Measurements from ENCODE around the gene PAPSS1. TPM values are rescaled to one million over a fixed set of nuclear protein-coding genes. Genes with fewer than 3 reads are reported as not detected.

The PAPSS1 gene
- polyA plus RNA-seq, 1 of the 3 experiments (the other 2 are of a cell fraction), result 70.1 TPM

- POLR2A ChIA-PET, result interaction anchor here (1.2 kb wide), 1 partner anchor 30 kb away, joined by 3 read pairs; the partner anchor contains the start of gene PAPSS1
- TF ChIP-seq RFX5 (IDR thresholded peaks at IDR 0.05; ENCODE audit: low read length) (no peak), MAX (IDR thresholded peaks at IDR 0.05; ENCODE audit: low read depth) (0 out of 2 replicates have a peak, but pooled peaks have one; percentile 15), FOXM1 (IDR thresholded peaks at IDR 0.05; ENCODE audit: low read depth) (no peak), RAD21 (IDR thresholded peaks at IDR 0.05; ENCODE audit: low read length) (no peak), SIN3A (IDR thresholded peaks at IDR 0.05; ENCODE audit: borderline replicate concordance, low read depth, low read length) (no peak), NFIC (IDR thresholded peaks at IDR 0.05; ENCODE audit: borderline replicate concordance) (no peak), TAF1 (IDR thresholded peaks at IDR 0.05; ENCODE audit: borderline replicate concordance, low read depth, low read length) (no peak), NRF1 (IDR thresholded peaks at IDR 0.05; ENCODE audit: low read depth, low read length) (no peak), SMC3 (IDR thresholded peaks at IDR 0.05; ENCODE audit: low read depth, low read length) (no peak), ELF1 (IDR thresholded peaks at IDR 0.05) (no peak), TEAD4 (IDR thresholded peaks at IDR 0.05; ENCODE audit: borderline replicate concordance, insufficient read depth) (0 out of 2 replicates have a peak, but pooled peaks have one; percentile 29), JUND (IDR thresholded peaks at IDR 0.05) (peak; percentile 82), FOXJ3 (CRISPR knock-in tag; IDR thresholded peaks at IDR 0.05) (no peak), POLR2AphosphoS5 (IDR thresholded peaks at IDR 0.05; ENCODE audit: low read depth, low read length) (peak; percentile 29; the same call in 1 of the 2 replicates), FOSL2 (IDR thresholded peaks at IDR 0.05; ENCODE audit: borderline replicate concordance, low read depth) (peak; percentile 95), RXRA (IDR thresholded peaks at IDR 0.05; ENCODE audit: borderline replicate concordance, low read depth) (no peak), EZH2phosphoT487 (IDR thresholded peaks at IDR 0.05; ENCODE audit: borderline replicate concordance, low read depth) (no peak), MEF2A (IDR thresholded peaks at IDR 0.05; ENCODE audit: borderline replicate concordance, low read depth) (no peak), MXI1 (IDR thresholded peaks at IDR 0.05; ENCODE audit: low read depth, low read length) (no peak), EP300 (IDR thresholded peaks at IDR 0.05; ENCODE audit: borderline replicate concordance in 1 of 2, low read depth in 1 of 2, low read length in 1 of 2) (no peak), GATA2 (CRISPR knock-in tag; IDR thresholded peaks at IDR 0.05) (no peak), GABPA (IDR thresholded peaks at IDR 0.05; ENCODE audit: low read depth) (no peak), RCOR1 (IDR thresholded peaks at IDR 0.05; ENCODE audit: low read length) (no peak), YY1 (IDR thresholded peaks at IDR 0.05; ENCODE audit: low read depth) (no peak)
- TF ChIP-seq, protein P1, sequence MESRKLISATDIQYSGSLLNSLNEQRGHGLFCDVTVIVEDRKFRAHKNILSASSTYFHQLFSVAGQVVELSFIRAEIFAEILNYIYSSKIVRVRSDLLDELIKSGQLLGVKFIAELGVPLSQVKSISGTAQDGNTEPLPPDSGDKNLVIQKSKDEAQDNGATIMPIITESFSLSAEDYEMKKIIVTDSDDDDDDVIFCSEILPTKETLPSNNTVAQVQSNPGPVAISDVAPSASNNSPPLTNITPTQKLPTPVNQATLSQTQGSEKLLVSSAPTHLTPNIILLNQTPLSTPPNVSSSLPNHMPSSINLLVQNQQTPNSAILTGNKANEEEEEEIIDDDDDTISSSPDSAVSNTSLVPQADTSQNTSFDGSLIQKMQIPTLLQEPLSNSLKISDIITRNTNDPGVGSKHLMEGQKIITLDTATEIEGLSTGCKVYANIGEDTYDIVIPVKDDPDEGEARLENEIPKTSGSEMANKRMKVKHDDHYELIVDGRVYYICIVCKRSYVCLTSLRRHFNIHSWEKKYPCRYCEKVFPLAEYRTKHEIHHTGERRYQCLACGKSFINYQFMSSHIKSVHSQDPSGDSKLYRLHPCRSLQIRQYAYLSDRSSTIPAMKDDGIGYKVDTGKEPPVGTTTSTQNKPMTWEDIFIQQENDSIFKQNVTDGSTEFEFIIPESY (IDR thresholded peaks at IDR 0.05; ENCODE audit: borderline replicate concordance, low read depth), result no peak
- TF ChIP-seq, protein P2, sequence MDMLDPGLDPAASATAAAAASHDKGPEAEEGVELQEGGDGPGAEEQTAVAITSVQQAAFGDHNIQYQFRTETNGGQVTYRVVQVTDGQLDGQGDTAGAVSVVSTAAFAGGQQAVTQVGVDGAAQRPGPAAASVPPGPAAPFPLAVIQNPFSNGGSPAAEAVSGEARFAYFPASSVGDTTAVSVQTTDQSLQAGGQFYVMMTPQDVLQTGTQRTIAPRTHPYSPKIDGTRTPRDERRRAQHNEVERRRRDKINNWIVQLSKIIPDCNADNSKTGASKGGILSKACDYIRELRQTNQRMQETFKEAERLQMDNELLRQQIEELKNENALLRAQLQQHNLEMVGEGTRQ (IDR thresholded peaks at IDR 0.05; ENCODE audit: borderline replicate concordance, low read depth, low read length), result no peak
- TF ChIP-seq, protein P3, sequence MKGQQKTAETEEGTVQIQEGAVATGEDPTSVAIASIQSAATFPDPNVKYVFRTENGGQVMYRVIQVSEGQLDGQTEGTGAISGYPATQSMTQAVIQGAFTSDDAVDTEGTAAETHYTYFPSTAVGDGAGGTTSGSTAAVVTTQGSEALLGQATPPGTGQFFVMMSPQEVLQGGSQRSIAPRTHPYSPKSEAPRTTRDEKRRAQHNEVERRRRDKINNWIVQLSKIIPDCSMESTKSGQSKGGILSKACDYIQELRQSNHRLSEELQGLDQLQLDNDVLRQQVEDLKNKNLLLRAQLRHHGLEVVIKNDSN (IDR thresholded peaks at IDR 0.05; ENCODE audit: borderline replicate concordance, low read depth), result no peak
Observed at GRCh38 chr4:107689912-107690587, 30.0 kb downstream of the PAPSS1 start.

More at GRCh38 chr4:107689912-107690587, 30.0 kb downstream of the PAPSS1 start:
- H3K4me1 ChIP-seq (ENCODE audit: control insufficient read depth in 1 of 2, insufficient read depth in 2 of 2, low read depth in 1 of 2, low read length in 1 of 2), result peaks cover 0 to 7% of the 10 kb centered on the region in 2 experiments; a peak in 2 of 4 replicates
- H3K9me3 ChIP-seq, result no peaks in the 10 kb centered on the region
- peak overlapping the region; percentile 36 for H3K4me2 ChIP-seq
- peak overlapping the region in 1 of 2 experiments; percentile 65; a peak in 2 of 4 replicates for H3K27ac ChIP-seq (ENCODE audit: low read depth in 2 of 2, low read length in 1 of 2)
- peaks cover 35% of the 10 kb centered on the region; the same call in 1 of the 2 replicates for H3K79me2 ChIP-seq (ENCODE audit: insufficient read depth)
- H3K36me3 ChIP-seq (replicated peaks in 1 of 2; ENCODE audit: control insufficient read depth in 1 of 2, insufficient read depth in 2 of 2, low read length in 1 of 2), result peaks cover 24 to 33% of the 10 kb centered on the region in 2 experiments
- H3K9ac ChIP-seq, result no peak overlapping the region
- H3K9me2 ChIP-seq, result no peaks in the 10 kb centered on the region
- DNase-seq, result no peak
- 39% methylated on average over 2 of the region's 2 CpGs for WGBS (ENCODE audit: low lambda C conversion rate)
- no peaks in the 10 kb centered on the region for H3K27me3 ChIP-seq (ENCODE audit: insufficient read depth)
- H2AFZ ChIP-seq (ENCODE audit: low read depth), result no peak overlapping the region
- H4K20me1 ChIP-seq (ENCODE audit: insufficient read depth), result no peaks in the 10 kb centered on the region; the same call in 1 of the 2 replicates
- H3K4me3 ChIP-seq (ENCODE audit: low read depth in 2 of 2, low read length in 1 of 2), result no peak overlapping the region
- CTCF ChIA-PET, result interaction anchor here (0.7 kb wide), 1 partner anchor 18 kb away, joined by 3 read pairs; no protein-coding TSS in a partner anchor
- peaks cover 23% of the 10 kb centered on the region for H3F3A ChIP-seq (replicated peaks; ENCODE audit: insufficient read depth)

Measured in SK-N-SH (cell line).